GM12891 (cell line): Measurements from ENCODE around the gene THEM5.
"Not testable (repeated sequence)": the region's sequence is repeated elsewhere in the genome, so short reads cannot be mapped to it uniquely, and the experiment has no call there.

ENCODE experiments used
- DNase-seq: peaks from one replicate; pipeline ENCODE4 v3.0.0; 2011; ENCODE audit warnings: low spot score; ENCODE audit not compliant: insufficient read length
- FAIRE-seq: peaks from 2 replicates; lab custom pipeline; 2011; peaks lifted over from hg19 to GRCh38; lab: Jason Lieb, UNC
- PAX5 ChIP-seq: IDR thresholded peaks from 2 replicates; pipeline ENCODE4 v1.6.1; 2011; ENCODE audit warnings: low read length, moderate library complexity, mild to moderate bottlenecking; ENCODE audit not compliant: insufficient read depth, severe bottlenecking
- POLR2A ChIP-seq: IDR thresholded peaks from 2 replicates; pipeline ENCODE4 v1.6.1; 2011; ENCODE audit warnings: low read depth, low read length, control low read depth
- POLR2AphosphoS5 ChIP-seq: IDR thresholded peaks from 2 replicates; pipeline ENCODE4 v1.6.1; 2011; ENCODE audit warnings: low read depth, low read length, control low read depth
- POU2F2 ChIP-seq: IDR thresholded peaks from 2 replicates; pipeline ENCODE4 v1.6.1; 2011; ENCODE audit warnings: low read depth, mild to moderate bottlenecking, control low read depth, low read length, moderate library complexity
- SPI1 ChIP-seq: IDR thresholded peaks from 2 replicates; pipeline ENCODE4 v1.6.1; 2011; ENCODE audit warnings: low read depth, low read length, control low read depth
- TAF1 ChIP-seq: IDR thresholded peaks from 2 replicates; pipeline ENCODE4 v1.6.1; 2011; ENCODE audit warnings: low read depth, low read length, control low read depth

The THEM5 gene

DNA sequence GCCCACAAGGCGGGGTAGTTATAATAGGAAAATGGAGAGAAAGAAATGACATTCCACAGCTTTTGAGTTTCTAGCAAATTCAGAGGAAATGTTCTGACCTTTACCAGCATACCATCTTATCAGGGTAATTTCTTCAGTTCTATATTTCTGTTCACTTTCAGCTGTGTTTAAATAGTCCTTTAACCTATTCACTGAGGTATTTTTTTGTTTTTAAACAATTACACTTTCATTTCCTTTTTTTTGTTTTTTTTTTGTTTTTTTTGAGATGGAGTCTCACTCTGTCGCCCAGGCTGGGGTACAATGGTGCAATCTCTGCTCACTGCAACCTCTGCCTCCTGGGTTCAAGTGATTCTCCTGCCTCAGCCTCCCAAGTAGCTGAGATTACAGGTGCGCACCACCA, 30.9 kb upstream of the THEM5 start:
- not testable (repeated sequence) for DNase-seq, FAIRE-seq
- peak; percentile 20; the same call in 1 of the 2 replicates for TF ChIP-seq SPI1

DNA sequence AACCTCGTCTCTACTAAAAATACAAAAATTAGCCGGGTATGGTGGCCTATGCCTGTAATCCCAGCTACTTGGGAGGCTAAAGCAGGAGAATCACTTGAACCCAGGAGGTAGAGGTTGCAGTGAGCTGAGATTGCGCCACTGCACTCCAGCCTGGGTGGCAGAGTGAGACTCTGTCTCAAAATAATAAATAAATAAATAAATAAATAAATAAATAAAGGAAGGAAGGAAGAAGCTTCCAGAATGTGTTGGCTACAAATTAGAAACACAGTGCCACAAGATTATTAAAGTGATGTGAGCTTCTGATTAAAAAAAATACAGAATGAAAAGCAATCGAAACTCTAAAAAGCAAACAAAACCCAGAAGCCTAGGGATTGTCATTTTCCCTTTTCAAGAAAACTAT, 30.4 kb upstream of the THEM5 start:
- DNase-seq, FAIRE-seq: not testable (repeated sequence)

DNA sequence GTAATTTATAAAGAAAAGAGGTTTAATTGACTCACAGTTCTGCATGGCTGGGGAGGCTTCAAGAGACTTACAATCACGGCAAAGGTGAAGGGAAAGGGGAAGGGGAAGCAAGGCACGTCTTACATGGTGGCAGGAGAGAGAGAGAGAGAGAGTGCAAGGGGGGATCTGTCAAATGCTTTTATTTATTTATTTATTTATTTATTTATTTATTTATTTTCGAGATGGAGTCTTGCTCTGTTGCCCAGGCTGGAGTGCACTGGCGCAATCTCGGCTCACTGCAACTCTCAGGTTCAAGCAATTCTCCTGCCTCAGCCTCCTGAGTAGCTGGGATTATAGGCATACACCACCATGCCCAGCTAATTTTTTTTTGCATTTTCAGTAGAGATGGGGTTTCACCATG, 29.4 kb upstream of the THEM5 start:
- FAIRE-seq, DNase-seq: not testable (repeated sequence)

DNA sequence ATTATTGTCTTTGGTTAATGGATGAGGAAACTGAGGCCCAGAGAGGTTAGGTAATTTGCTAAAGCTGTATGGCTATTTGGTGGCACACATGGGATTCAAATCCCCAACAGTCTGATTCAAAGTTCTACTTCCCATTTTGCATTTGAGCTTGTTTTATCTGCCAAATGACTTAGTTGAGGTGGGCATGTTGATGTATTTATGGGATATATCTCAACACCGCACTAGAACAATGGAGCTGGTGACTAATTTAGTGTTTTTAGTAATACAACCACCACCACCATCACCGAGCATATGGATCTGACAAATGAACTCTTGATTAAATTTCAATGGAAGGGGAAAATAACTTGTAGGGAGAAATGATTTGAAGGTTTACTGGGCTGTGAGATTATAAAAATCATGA, 29.0 kb upstream of the THEM5 start:
- DNase-seq (no peak), FAIRE-seq (no peak)
- TF ChIP-seq SPI1, result no peak
- no peak for TF ChIP-seq POLR2A
- no peak for TF ChIP-seq POU2F2
- no peak for TF ChIP-seq POLR2AphosphoS5
- no peak for TF ChIP-seq PAX5
- no peak for TF ChIP-seq TAF1

DNA sequence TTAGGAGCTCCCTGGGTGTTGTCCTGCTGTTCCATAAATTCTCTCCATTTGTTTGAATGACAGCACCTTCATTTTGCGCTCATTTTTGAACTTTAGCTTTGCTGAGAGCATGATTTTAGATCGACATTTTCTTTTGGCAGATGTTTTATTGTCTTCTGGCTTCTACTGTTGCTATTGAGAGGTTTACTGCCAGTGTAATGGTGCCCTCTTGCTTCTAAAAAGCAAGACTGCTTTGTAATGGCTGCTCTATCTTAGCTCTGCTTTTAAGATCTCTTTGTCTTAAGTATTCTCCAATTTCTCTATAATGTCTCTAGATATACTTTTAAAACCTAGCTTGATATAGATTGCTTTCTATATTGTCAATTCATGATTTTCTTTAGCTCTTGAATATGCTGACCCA, 28.0 kb upstream of the THEM5 start:
- FAIRE-seq, result no peak

DNA sequence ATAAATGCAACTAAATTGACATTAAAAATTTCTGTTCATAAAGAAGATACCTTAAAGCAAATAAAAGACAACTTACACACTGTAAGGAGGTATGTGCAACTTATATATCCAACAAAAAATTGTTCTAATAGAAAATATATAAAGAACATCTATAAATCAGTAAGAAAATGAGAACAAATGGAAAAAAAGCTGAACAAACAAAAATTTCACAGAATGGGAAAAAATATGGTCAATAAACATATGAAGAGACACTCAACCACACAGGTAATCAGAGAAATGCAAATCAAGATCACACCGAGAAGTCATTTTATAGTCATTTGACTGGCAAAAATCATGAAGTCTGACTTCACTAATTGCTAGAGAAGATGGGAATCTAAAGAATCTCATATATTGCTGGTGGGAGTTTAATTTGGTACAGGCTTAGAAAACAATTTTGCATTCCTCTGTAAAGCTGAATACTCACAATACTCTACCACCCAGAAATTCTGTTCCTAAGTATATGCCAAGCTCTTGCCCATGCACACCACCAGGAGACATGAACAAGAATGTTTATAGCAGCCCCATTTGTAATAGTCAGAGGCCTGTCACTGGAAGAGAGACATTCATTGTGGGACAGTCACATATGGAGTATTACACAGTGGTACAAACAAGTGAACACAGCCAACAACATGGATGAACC, 22.0 kb upstream of the THEM5 start:
- TF ChIP-seq POLR2AphosphoS5 (no peak), POU2F2 (no peak), PAX5 (no peak), SPI1 (no peak), TAF1 (no peak), POLR2A (no peak)
- DNase-seq (no peak), FAIRE-seq (no peak)

More for the DNA sequence above, 28.0 kb upstream of the THEM5 start:
- TF ChIP-seq POLR2A, result no peak
- TF ChIP-seq POLR2AphosphoS5, result no peak
- no peak for TF ChIP-seq TAF1
- TF ChIP-seq PAX5, result no peak
- TF ChIP-seq POU2F2, result no peak
- TF ChIP-seq SPI1, result no peak
- no peak for DNase-seq

DNA sequence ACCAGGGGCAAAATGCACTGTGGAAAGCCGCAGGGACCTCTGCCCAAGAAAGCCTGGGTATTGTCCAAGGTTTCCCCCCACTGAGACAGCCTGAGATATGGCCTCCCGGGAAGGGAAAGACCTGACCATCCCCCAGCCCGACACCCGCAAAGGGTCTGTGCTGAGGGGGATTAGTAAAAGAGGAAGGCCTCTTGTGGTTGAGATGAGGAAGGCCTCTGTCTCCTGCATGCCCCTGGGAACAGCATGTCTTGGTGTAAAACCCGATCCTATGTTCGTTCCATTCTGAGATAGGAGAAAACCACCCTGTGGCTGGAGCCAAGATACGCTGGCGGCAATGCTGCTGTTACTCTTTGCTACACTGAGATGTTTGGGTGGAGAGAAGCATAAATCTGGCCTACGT, 19.3 kb upstream of the THEM5 start:
- not testable (repeated sequence) for FAIRE-seq, DNase-seq

DNA sequence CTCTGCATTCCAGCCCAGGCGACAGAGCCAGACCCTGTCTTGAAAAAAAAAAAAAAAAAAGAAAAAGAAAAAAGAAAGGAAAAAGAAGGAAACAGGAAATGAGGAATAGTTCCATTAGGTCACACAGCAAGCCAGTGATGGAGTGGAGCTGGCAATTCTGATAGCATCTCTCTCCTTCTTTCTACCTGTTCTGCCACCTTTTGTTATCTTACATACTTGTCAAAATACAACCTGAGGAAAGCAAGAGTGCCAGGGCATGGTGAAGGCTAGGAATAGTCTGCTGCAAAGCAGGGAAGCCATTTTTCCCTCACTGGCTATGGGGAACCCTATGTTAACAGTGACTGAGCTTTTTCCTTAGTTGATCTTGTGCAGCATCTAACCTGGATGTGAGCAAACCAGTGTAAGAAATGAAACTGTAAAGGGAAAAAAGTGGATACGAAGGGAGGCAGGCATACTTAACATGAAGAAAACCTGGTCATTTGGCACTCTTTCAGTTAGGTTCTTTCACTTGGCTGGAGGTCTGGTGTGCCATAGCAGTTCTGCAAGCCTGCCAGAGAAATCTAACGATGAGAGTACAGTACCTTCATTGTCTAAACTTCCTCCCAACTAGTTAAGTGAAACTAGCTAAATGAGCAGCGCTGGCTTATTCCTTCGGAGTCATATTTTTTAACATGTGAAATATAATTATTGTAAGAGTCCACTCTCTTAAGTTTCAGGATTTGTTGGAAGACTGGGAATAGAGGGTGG, 17.9 kb upstream of the THEM5 start:
- DNase-seq (no peak), FAIRE-seq (no peak)
- TF ChIP-seq POLR2AphosphoS5 (no peak), SPI1 (no peak), TAF1 (no peak), PAX5 (no peak), POU2F2 (no peak), POLR2A (no peak)

DNA sequence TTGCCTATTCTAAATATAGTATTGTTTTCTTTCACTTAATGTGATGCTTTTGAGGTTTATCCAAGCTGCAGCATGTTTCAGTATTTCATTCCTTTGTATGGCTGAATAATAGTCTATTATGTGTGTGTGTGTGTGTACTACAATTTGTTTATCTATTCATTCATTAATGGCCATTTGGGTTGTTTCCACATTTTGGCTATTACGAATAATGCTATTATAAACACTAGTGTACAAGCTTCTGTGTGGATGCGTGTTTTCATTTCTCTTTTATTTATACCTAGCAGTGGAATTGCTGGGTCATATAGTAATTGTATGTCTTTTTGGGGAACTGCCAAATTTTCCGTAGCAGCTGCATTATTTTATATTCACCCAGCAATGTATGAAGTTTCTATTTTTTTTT, 15.0 kb upstream of the THEM5 start:
- no peak for FAIRE-seq
- no peak for TF ChIP-seq SPI1
- no peak for DNase-seq

DNA sequence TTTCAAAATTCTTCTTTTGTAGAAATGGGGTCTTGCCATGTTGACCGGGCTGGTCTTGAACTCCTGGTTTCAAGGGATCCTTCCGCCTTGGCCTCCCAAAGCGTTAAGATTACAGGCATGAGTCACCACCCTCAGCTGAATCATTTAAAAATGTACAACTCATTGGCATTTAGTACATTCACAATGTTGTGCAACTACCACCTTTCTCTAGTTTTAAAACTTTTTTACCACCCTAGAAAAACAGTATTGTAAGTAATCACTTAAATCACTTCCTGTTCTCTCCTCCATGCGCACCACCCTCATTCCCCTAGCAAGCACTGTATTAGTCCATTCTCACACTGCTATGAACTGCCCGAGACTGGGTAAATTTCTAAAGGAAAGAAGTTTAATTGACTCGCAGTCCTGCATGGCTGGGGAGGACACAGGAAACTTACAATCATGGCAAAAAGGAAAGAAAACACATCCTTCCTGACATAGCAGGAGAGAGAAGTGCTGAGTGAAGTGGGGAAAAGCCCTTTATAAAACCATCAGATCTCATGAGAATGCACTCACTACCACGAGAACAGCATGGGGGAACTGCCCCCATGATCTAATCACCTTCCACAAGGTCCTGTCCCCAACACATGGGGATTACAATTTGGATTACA, 14.4 kb upstream of the THEM5 start:
- DNase-seq (no peak), FAIRE-seq (no peak)
- TF ChIP-seq PAX5 (no peak), POLR2AphosphoS5 (no peak), SPI1 (no peak), POU2F2 (no peak)

DNA sequence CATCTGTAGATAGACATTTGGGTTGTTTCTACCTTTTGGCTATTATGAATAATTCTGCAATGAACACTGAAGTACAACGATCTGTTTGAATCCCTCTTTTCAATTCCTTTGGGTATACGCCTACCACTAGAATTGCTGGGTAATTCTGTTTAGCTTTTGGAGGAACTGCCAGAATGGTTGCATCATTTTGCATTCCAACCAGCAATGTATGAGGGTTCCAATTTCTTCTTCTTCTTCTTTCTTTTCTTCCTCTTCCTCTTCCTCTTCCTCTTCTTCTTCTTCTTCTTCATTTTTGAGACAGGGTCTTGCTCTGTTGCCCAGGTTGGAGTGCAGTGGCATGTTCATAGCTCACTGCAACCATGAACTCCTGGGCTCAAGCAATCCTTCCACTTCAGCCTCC, 13.8 kb upstream of the THEM5 start:
- TF ChIP-seq POU2F2, result no peak
- no peak for TF ChIP-seq TAF1
- TF ChIP-seq POLR2AphosphoS5, result no peak
- no peak for TF ChIP-seq PAX5
- TF ChIP-seq POLR2A, result no peak
- no peak for TF ChIP-seq SPI1
- DNase-seq (no peak), FAIRE-seq (no peak)
